Nephron (organoid): ENCODE measurements around the gene CAMK2D.

Experiments used
- H3K27ac Mint-ChIP-seq, 3 experiments: 2 replicates each; pipeline ENCODE4 v1.8.0; 2020; ENCODE audit warnings: mixed read lengths in 3 of 3, mild to moderate bottlenecking in 2 of 3, moderate library complexity in 1 of 3
- H3K27me3 Mint-ChIP-seq: 2 replicates; pipeline ENCODE4 v1.8.0; 2021; ENCODE audit warnings: low read depth, mild to moderate bottlenecking, moderate library complexity, mixed read lengths
- H3K36me3 Mint-ChIP-seq: 2 replicates; pipeline ENCODE4 v1.8.0; 2020; ENCODE audit warnings: low read depth, mixed read lengths
- H3K4me1 Mint-ChIP-seq: 2 replicates; pipeline ENCODE4 v1.8.0; 2020; ENCODE audit warnings: mixed read lengths
- H3K4me3 Mint-ChIP-seq, 3 experiments: 2 replicates each; pipeline ENCODE4 v1.8.0; 2020; ENCODE audit warnings: mild to moderate bottlenecking in 3 of 3, mixed read lengths in 3 of 3, moderate library complexity in 2 of 3
- H3K9me3 Mint-ChIP-seq: 2 replicates; pipeline ENCODE4 v1.8.0; 2020; ENCODE audit warnings: mixed read lengths
- TF ChIP-seq, protein P1 (sequence below), 3 experiments: fragments of 200-600 bp; sonication (generic); IDR thresholded peaks; one replicate each; pipeline ENCODE4 v1.5.0; 2021; ENCODE audit warnings: antibody characterized with exemption in 3 of 3; ENCODE audit not compliant: unreplicated experiment in 3 of 3

CAMK2D gene

DNA sequence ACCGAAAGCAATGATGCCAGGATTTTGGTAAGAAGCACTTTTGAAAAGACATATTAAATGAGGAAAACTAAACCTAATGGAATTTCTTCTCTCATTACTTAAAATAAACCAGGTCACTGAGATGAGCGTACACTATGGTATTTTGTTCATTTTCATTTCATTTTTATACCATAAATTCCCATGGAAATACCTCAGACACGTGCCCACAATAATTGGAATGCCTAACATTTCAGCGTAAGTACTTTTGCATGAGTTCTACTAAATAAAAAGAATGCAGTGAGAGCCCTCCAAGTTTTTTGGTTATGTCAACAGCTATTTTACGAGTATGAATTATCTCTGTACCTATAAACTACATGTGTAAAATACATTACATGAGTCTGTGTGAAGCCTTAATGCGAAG lies 3.2 kb downstream of the CAMK2D start:
- Mint-ChIP-seq H3K4me1 (peaks cover 38% of the 10 kb centered on the region), H3K27me3 (no peaks in the 10 kb centered on the region), H3K36me3 (peaks cover 8% of the 10 kb centered on the region), H3K4me3 (peak overlapping the region; percentile 76 to 95 (median 88)), H3K27ac (peak overlapping the region in 1 of 3 experiments; percentile 10), H3K9me3 (no peaks in the 10 kb centered on the region)
- TF ChIP-seq, protein P1, sequence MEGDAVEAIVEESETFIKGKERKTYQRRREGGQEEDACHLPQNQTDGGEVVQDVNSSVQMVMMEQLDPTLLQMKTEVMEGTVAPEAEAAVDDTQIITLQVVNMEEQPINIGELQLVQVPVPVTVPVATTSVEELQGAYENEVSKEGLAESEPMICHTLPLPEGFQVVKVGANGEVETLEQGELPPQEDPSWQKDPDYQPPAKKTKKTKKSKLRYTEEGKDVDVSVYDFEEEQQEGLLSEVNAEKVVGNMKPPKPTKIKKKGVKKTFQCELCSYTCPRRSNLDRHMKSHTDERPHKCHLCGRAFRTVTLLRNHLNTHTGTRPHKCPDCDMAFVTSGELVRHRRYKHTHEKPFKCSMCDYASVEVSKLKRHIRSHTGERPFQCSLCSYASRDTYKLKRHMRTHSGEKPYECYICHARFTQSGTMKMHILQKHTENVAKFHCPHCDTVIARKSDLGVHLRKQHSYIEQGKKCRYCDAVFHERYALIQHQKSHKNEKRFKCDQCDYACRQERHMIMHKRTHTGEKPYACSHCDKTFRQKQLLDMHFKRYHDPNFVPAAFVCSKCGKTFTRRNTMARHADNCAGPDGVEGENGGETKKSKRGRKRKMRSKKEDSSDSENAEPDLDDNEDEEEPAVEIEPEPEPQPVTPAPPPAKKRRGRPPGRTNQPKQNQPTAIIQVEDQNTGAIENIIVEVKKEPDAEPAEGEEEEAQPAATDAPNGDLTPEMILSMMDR (IDR thresholded peaks at IDR 0.05; ENCODE audit: unreplicated experiment in 3 of 3), result no peak

- Mint-ChIP-seq H3K36me3 (peaks cover 12% of the 10 kb centered on the region), H3K9me3 (no peaks in the 10 kb centered on the region), H3K27ac (peak overlapping the region in 2 of 3 experiments; percentile 12 to 16), H3K4me1 (peaks cover 31% of the 10 kb centered on the region), H3K27me3 (no peaks in the 10 kb centered on the region), H3K4me3 (peak overlapping the region; percentile 48 to 61 (median 58))
- TF ChIP-seq, protein P1 (IDR thresholded peaks at IDR 0.05; ENCODE audit: unreplicated experiment in 3 of 3), result no peak
Observed at GRCh38 chr4:113757486-113757885, 4.1 kb downstream of the CAMK2D start.

- no peaks in the 10 kb centered on the region for H3K9me3 Mint-ChIP-seq
- peak overlapping the region in 1 of 3 experiments; percentile 14 for H3K4me3 Mint-ChIP-seq
- peak overlapping the region in 1 of 3 experiments; percentile 43 for H3K27ac Mint-ChIP-seq
- no peaks in the 10 kb centered on the region for H3K27me3 Mint-ChIP-seq
- H3K4me1 Mint-ChIP-seq, result peaks cover 31% of the 10 kb centered on the region
- TF ChIP-seq, protein P1 (IDR thresholded peaks at IDR 0.05; ENCODE audit: unreplicated experiment in 3 of 3), result no peak
- H3K36me3 Mint-ChIP-seq, result peaks cover 14% of the 10 kb centered on the region
Observed at GRCh38 chr4:113756005-113756410, 5.5 kb downstream of the CAMK2D start.

- no peak overlapping the region for H3K27ac Mint-ChIP-seq
- H3K4me1 Mint-ChIP-seq, result peaks cover 3% of the 10 kb centered on the region
- H3K36me3 Mint-ChIP-seq, result peaks cover 25% of the 10 kb centered on the region
- no peaks in the 10 kb centered on the region for H3K27me3 Mint-ChIP-seq
- TF ChIP-seq, protein P1 (IDR thresholded peaks at IDR 0.05; ENCODE audit: unreplicated experiment in 3 of 3), result no peak
- H3K9me3 Mint-ChIP-seq, result no peaks in the 10 kb centered on the region
- H3K4me3 Mint-ChIP-seq, result no peak overlapping the region
Observed at GRCh38 chr4:113750734-113751133, 10.8 kb downstream of the CAMK2D start.

- Mint-ChIP-seq H3K36me3 (peaks cover 25% of the 10 kb centered on the region), H3K9me3 (no peaks in the 10 kb centered on the region), H3K4me1 (no peaks in the 10 kb centered on the region), H3K4me3 (no peak overlapping the region), H3K27ac (no peak overlapping the region), H3K27me3 (no peaks in the 10 kb centered on the region)
- TF ChIP-seq, protein P1 (IDR thresholded peaks at IDR 0.05; ENCODE audit: unreplicated experiment in 3 of 3), result no peak
Observed at GRCh38 chr4:113750296-113750695, 11.2 kb downstream of the CAMK2D start.

DNA sequence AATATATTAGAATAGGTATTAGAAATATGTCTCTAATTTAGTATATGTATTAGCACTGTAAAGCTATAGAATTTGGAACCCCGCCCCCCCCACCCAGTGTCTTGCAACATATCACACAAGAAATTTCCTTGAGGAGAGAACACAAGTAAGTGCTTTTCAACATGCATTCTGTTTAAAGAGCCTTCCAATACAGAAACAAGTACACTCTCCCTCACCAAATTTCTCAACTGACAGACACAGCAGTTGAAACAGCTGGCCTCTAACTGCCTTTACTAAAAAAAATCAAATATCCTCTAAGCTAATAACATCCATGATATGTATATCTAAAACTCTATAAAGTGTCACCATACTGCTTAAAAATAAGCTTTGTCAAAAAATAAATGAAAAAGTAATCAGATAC lies 12.4 kb downstream of the CAMK2D start:
- Mint-ChIP-seq H3K4me1 (no peaks in the 10 kb centered on the region), H3K9me3 (no peaks in the 10 kb centered on the region), H3K27me3 (no peaks in the 10 kb centered on the region), H3K4me3 (no peak overlapping the region), H3K27ac (no peak overlapping the region), H3K36me3 (peaks cover 25% of the 10 kb centered on the region)
- TF ChIP-seq, protein P1 (IDR thresholded peaks at IDR 0.05; ENCODE audit: unreplicated experiment in 3 of 3), result no peak
